Measurements from ENCODE around the gene TRAPPC2. TPM values are rescaled to one million over a fixed set of nuclear protein-coding genes. Genes with fewer than 3 reads are reported as not detected.
"Not testable (repeated sequence)": the region's sequence is repeated elsewhere in the genome, so short reads cannot be mapped to it uniquely, and the experiment has no call there.

The TRAPPC2 gene
- polyA plus RNA-seq, 10 donors, result 8.4 to 15.0 (median 12.9) TPM

- peak in 1 of 3 donors; percentile 26 for DNase-seq
These were observed 15.8 kb upstream of the TRAPPC2 start for GRCh38 chrX:13750204-13750603.

- no peak for DNase-seq
These were observed 14.1 kb upstream of the TRAPPC2 start for GRCh38 chrX:13748486-13748885.

- DNase-seq, result peak in 1 of 3 donors; percentile 55
These were observed 13.4 kb upstream of the TRAPPC2 start for GRCh38 chrX:13747836-13748235.

GRCh38 chrX:13742397-13743176, 8.2 kb upstream of the TRAPPC2 start:
- DNase-seq, result no peak

- DNase-seq, result no peak
These were observed 7.3 kb upstream of the TRAPPC2 start for GRCh38 chrX:13741695-13742094.

- DNase-seq, result peak in 1 of 3 donors; percentile 19
These were observed 914 bp downstream of the TRAPPC2 start for GRCh38 chrX:13733506-13733905.

- peak in 2 of 3 donors; percentile 59 to 65 for DNase-seq
These were observed 2.0 kb downstream of the TRAPPC2 start for GRCh38 chrX:13732246-13733067.

GRCh38 chrX:13730523-13730922, 3.9 kb downstream of the TRAPPC2 start:
- not testable (repeated sequence) for DNase-seq

- DNase-seq, result not testable (repeated sequence)
These were observed 7.8 kb downstream of the TRAPPC2 start for GRCh38 chrX:13726583-13726982.

GRCh38 chrX:13724878-13725277, 9.5 kb downstream of the TRAPPC2 start:
- DNase-seq, result not testable (repeated sequence)

- peak in 2 of 3 donors; percentile 59 to 79 for DNase-seq
These were observed 12.5 kb downstream of the TRAPPC2 start for GRCh38 chrX:13721819-13722519.

- no peak for DNase-seq
These were observed 13.0 kb downstream of the TRAPPC2 start for GRCh38 chrX:13721371-13721770.

GRCh38 chrX:13719192-13719856, 15.1 kb downstream of the TRAPPC2 start:
- no peak for DNase-seq

GRCh38 chrX:13717700-13718472, 16.5 kb downstream of the TRAPPC2 start:
- DNase-seq, result peak in 2 of 3 donors; percentile 74 to 85

GRCh38 chrX:13716905-13717304, 17.5 kb downstream of the TRAPPC2 start:
- DNase-seq, result no peak

- no peak for DNase-seq
These were observed 18.0 kb downstream of the TRAPPC2 start for GRCh38 chrX:13716455-13716854.

GRCh38 chrX:13711141-13711540, 23.3 kb downstream of the TRAPPC2 start:
- no peak for DNase-seq

GRCh38 chrX:13703589-13703988, 30.8 kb downstream of the TRAPPC2 start:
- no peak for DNase-seq

GRCh38 chrX:13703135-13703534, 31.3 kb downstream of the TRAPPC2 start:
- DNase-seq, result no peak

- no peak for DNase-seq
These were observed 32.2 kb downstream of the TRAPPC2 start for GRCh38 chrX:13702111-13702789.
